Left ventricle myocardium inferior (tissue), 1 donor: ENCODE measurements around the gene OTOGL. TPM values are rescaled to one million over a fixed set of nuclear protein-coding genes. Genes with fewer than 3 reads are reported as not detected.
"Not testable (repeated sequence)": the region's sequence is repeated elsewhere in the genome, so short reads cannot be mapped to it uniquely, and the experiment has no call there.

ENCODE experiments used
- DNase-seq: peaks from one replicate; pipeline ENCODE4 v3.0.0-alpha.2; 2020
- H3K27ac ChIP-seq: fragments of 200-600 bp; replicated peaks from 2 replicates; pipeline ENCODE4 v1.8.0; 2021
- H3K27me3 ChIP-seq: fragments of 200-600 bp; 2 replicates; pipeline ENCODE4 v1.8.0; 2021; ENCODE audit warnings: low read depth
- H3K36me3 ChIP-seq: fragments of 200-600 bp; 2 replicates; pipeline ENCODE4 v1.8.0; 2021
- H3K4me1 ChIP-seq: fragments of 200-600 bp; 2 replicates; pipeline ENCODE4 v1.8.0; 2021
- H3K4me3 ChIP-seq: fragments of 200-600 bp; 2 replicates; pipeline ENCODE4 v1.8.0; 2021; ENCODE audit warnings: mild to moderate bottlenecking, moderate library complexity
- H3K9me3 ChIP-seq: fragments of 200-600 bp; replicated peaks from 2 replicates; pipeline ENCODE4 v1.8.0; 2021
- CTCF ChIP-seq: fragments of 200-600 bp; IDR thresholded peaks from 2 replicates; pipeline ENCODE4 v1.8.0; 2021; ENCODE audit warnings: antibody characterized with exemption, mild to moderate bottlenecking, borderline replicate concordance
- intact Hi-C: fragments of 100-400 bp; cut with micrococcal nuclease; formaldehyde crosslinking; loops from one replicate; pipeline ENCODE4 v1.11.0; 2022
- total RNA-seq: library from RNA; stranded (reverse); fragmentation: NEBNext Ultra II Directional; extraction: Animal tissue kit (Norgen Biotek cat#: 25700); gene quantifications from one replicate; pipeline ENCODE4 v1.2.1, GENCODE V29; 2021
- donor health status: DM: no; HTN: yes; CAD: no; lungs with severe emphysema.

Gene OTOGL
- total RNA-seq, 1 donor from 2014 or later: 0.27 TPM

- H3K4me3 ChIP-seq: no peak overlapping the region
- intact Hi-C loops: no loop called here
- no peaks in the 10 kb centered on the region for H3K36me3 ChIP-seq
- H3K27ac ChIP-seq: no peak overlapping the region
- H3K4me1 ChIP-seq: peaks cover 10% of the 10 kb centered on the region
- TF ChIP-seq CTCF: no peak
- no peaks in the 10 kb centered on the region for H3K27me3 ChIP-seq
- no peak for DNase-seq
- no peaks in the 10 kb centered on the region for H3K9me3 ChIP-seq
Measured at GRCh38 chr12:80058586-80058985, 40.8 kb upstream of the OTOGL start.

- intact Hi-C loops: no loop called here
- DNase-seq: no peak
- no peak for TF ChIP-seq CTCF
- Histone ChIP-seq H3K36me3 (no peaks in the 10 kb centered on the region), H3K4me1 (peaks cover 10% of the 10 kb centered on the region), H3K27me3 (no peaks in the 10 kb centered on the region), H3K27ac (no peak overlapping the region), H3K9me3 (no peaks in the 10 kb centered on the region), H3K4me3 (no peak overlapping the region)
Measured at GRCh38 chr12:80059102-80059501, 40.2 kb upstream of the OTOGL start.

GRCh38 chr12:80059875-80060274, 39.5 kb upstream of the OTOGL start:
- no peak for DNase-seq
- no peaks in the 10 kb centered on the region for H3K27me3 ChIP-seq
- no peaks in the 10 kb centered on the region for H3K9me3 ChIP-seq
- no peak for TF ChIP-seq CTCF
- H3K36me3 ChIP-seq: no peaks in the 10 kb centered on the region
- H3K4me3 ChIP-seq: no peak overlapping the region
- H3K4me1 ChIP-seq: peaks cover 10% of the 10 kb centered on the region
- intact Hi-C loops: no loop called here
- H3K27ac ChIP-seq: no peak overlapping the region

GRCh38 chr12:80064269-80064668, 35.1 kb upstream of the OTOGL start:
- H3K4me1 ChIP-seq: no peaks in the 10 kb centered on the region

GRCh38 chr12:80064951-80065350, 34.4 kb upstream of the OTOGL start:
- intact Hi-C loops: no loop called here
- H3K9me3 ChIP-seq: no peaks in the 10 kb centered on the region
- no peaks in the 10 kb centered on the region for H3K27me3 ChIP-seq
- no peak for TF ChIP-seq CTCF
- H3K27ac ChIP-seq: no peak overlapping the region
- no peak for DNase-seq
- no peaks in the 10 kb centered on the region for H3K4me1 ChIP-seq
- H3K36me3 ChIP-seq: no peaks in the 10 kb centered on the region
- no peak overlapping the region for H3K4me3 ChIP-seq

More at GRCh38 chr12:80064269-80064668, 35.1 kb upstream of the OTOGL start:
- no peaks in the 10 kb centered on the region for H3K27me3 ChIP-seq
- no peak for TF ChIP-seq CTCF
- intact Hi-C loops: no loop called here
- DNase-seq: no peak
- no peaks in the 10 kb centered on the region for H3K36me3 ChIP-seq
- H3K27ac ChIP-seq: no peak overlapping the region
- H3K4me3 ChIP-seq: no peak overlapping the region
- H3K9me3 ChIP-seq: no peaks in the 10 kb centered on the region

- no peak overlapping the region for H3K4me3 ChIP-seq
- intact Hi-C loops: no loop called here
- H3K4me1 ChIP-seq: no peaks in the 10 kb centered on the region
- H3K27me3 ChIP-seq: no peaks in the 10 kb centered on the region
- no peak for TF ChIP-seq CTCF
- no peak overlapping the region for H3K27ac ChIP-seq
- no peaks in the 10 kb centered on the region for H3K36me3 ChIP-seq
- no peak for DNase-seq
- H3K9me3 ChIP-seq: peaks cover 7% of the 10 kb centered on the region
Measured at GRCh38 chr12:80068173-80068572, 31.2 kb upstream of the OTOGL start.

- intact Hi-C loops, H3K36me3 ChIP-seq, DNase-seq, H3K27ac ChIP-seq, H3K4me3 ChIP-seq, H3K27me3 ChIP-seq, H3K4me1 ChIP-seq: not testable (repeated sequence)
- H3K9me3 ChIP-seq: peaks cover 22% of the 10 kb centered on the region
Measured at GRCh38 chr12:80083892-80084614, 15.3 kb upstream of the OTOGL start.
